ENCODE measurements around the gene DCST1. TPM values are rescaled to one million over a fixed set of nuclear protein-coding genes. Genes with fewer than 3 reads are reported as not detected.

Gene DCST1
- total and polyA plus RNA-seq, 2 donors (not counting 3 experiments of a cell fraction or from before 2014, with no cell fraction given), result not detected

GRCh38 chr1:155011004-155011416, 22.6 kb upstream of the DCST1 start:
- H3K27ac ChIP-seq (ENCODE audit: insufficient read depth, low read depth, low read length), result no peak overlapping the region
- H3K9me3 ChIP-seq (replicated peaks; ENCODE audit: control insufficient read depth, insufficient read depth, low read length), result no peaks in the 10 kb centered on the region
- H2AFZ ChIP-seq (ENCODE audit: low read depth, low read length), result no peak overlapping the region
- no peaks in the 10 kb centered on the region for H3K9me1 ChIP-seq (replicated peaks; ENCODE audit: control insufficient read depth, extremely low read depth, insufficient read depth, low read length)
- no peaks in the 10 kb centered on the region for H3K4me1 ChIP-seq (ENCODE audit: control insufficient read depth, extremely low read depth, insufficient read depth, low read length)
- no peaks in the 10 kb centered on the region for H4K20me1 ChIP-seq (replicated peaks; ENCODE audit: control insufficient read depth, extremely low read depth, insufficient read depth, low read length)
- H3K79me2 ChIP-seq (ENCODE audit: control insufficient read depth, insufficient read depth, low read length), result peaks cover 7% of the 10 kb centered on the region
- CTCF ChIA-PET, result no interaction called here
- no TSS peak for BruUV-seq (replicated peaks)
- no peak overlapping the region for H3K9ac ChIP-seq (replicated peaks; ENCODE audit: extremely low read depth, insufficient read depth, low read length)
- no peak overlapping the region for H3K4me3 ChIP-seq (replicated peaks in 1 of 3; ENCODE audit: insufficient read depth in 1 of 3, low read depth in 1 of 3, low read length in 3 of 3)
- TF ChIP-seq EZH2 (IDR thresholded peaks at IDR 0.05; ENCODE audit: borderline replicate concordance, low read depth, low read length, severe bottlenecking) (no peak), GATA2 (IDR thresholded peaks at IDR 0.05; ENCODE audit: insufficient read depth, insufficient read length, low read depth, low read length) (no peak), POLR2AphosphoS5 (IDR thresholded peaks at IDR 0.05; ENCODE audit: insufficient read depth, low read depth, low read length) (no peak), MYC (IDR thresholded peaks at IDR 0.05; ENCODE audit: low read depth, low read length) (no peak), MAX (IDR thresholded peaks at IDR 0.05; ENCODE audit: insufficient read depth, insufficient read length) (no peak), FOS (IDR thresholded peaks at IDR 0.05; ENCODE audit: borderline replicate concordance, insufficient read depth, low read length) (no peak)
- intact Hi-C loops (cut with micrococcal nuclease), result no loop called here
- no peak for FAIRE-seq
- no peak for DNase-seq (ENCODE audit: low read depth, low spot score)
- H3K36me3 ChIP-seq (ENCODE audit: control insufficient read depth in 2 of 2, extremely low read depth in 1 of 2, insufficient read depth in 2 of 2, low read length in 2 of 2), result peaks cover 0 to 12% of the 10 kb centered on the region in 2 experiments
- dilution Hi-C loops (cut with MboI; ENCODE audit: extremely low pct_ligation_motif_present, low sequenced_read_pairs), result no loop called here
- POLR2A ChIA-PET, result no interaction called here
- H3K27me3 ChIP-seq (ENCODE audit: control insufficient read depth in 2 of 2, insufficient read depth in 2 of 2, low read length in 2 of 2), result no peaks in the 10 kb centered on the region
- no peak overlapping the region for H3K4me2 ChIP-seq (ENCODE audit: insufficient read depth, low read length)

- Histone ChIP-seq H3K27me3 (ENCODE audit: control insufficient read depth in 2 of 2, insufficient read depth in 2 of 2, low read length in 2 of 2) (no peaks in the 10 kb centered on the region), H3K36me3 (ENCODE audit: control insufficient read depth in 2 of 2, extremely low read depth in 1 of 2, insufficient read depth in 2 of 2, low read length in 2 of 2) (peaks cover 0 to 17% of the 10 kb centered on the region in 2 experiments), H2AFZ (ENCODE audit: low read depth, low read length) (no peak overlapping the region), H3K4me2 (ENCODE audit: insufficient read depth, low read length) (no peak overlapping the region), H3K4me3 (replicated peaks in 1 of 3; ENCODE audit: insufficient read depth in 1 of 3, low read depth in 1 of 3, low read length in 3 of 3) (no peak overlapping the region), H3K27ac (ENCODE audit: insufficient read depth, low read depth, low read length) (no peak overlapping the region), H3K4me1 (ENCODE audit: control insufficient read depth, extremely low read depth, insufficient read depth, low read length) (no peaks in the 10 kb centered on the region), H3K9me1 (replicated peaks; ENCODE audit: control insufficient read depth, extremely low read depth, insufficient read depth, low read length) (no peaks in the 10 kb centered on the region), H3K9me3 (replicated peaks; ENCODE audit: control insufficient read depth, insufficient read depth, low read length) (no peaks in the 10 kb centered on the region), H3K79me2 (ENCODE audit: control insufficient read depth, insufficient read depth, low read length) (peaks cover 3% of the 10 kb centered on the region), H3K9ac (replicated peaks; ENCODE audit: extremely low read depth, insufficient read depth, low read length) (no peak overlapping the region), H4K20me1 (replicated peaks; ENCODE audit: control insufficient read depth, extremely low read depth, insufficient read depth, low read length) (no peaks in the 10 kb centered on the region)
- ChIA-PET POLR2A (no interaction called here), CTCF (interaction anchor here (0.5 to 6.4 kb wide), 3 partner anchors 10 to 1131 kb away, joined by 3 to 87 read pairs (median 3); partner anchors contain the start of genes PYGO2 and ZBTB7B)
- TF ChIP-seq MAX (IDR thresholded peaks at IDR 0.05; ENCODE audit: insufficient read depth, insufficient read length) (no peak), CTCF (IDR thresholded peaks at IDR 0.05; ENCODE audit: extremely low read depth in 1 of 2, insufficient read depth in 1 of 2, low read depth in 1 of 2, low read length in 2 of 2) (no peak)
- DNase-seq (ENCODE audit: low read depth, low spot score) (no peak), FAIRE-seq (no peak)
- no TSS peak for BruUV-seq (replicated peaks)
- dilution Hi-C loops (cut with MboI; ENCODE audit: extremely low pct_ligation_motif_present, low sequenced_read_pairs), result no loop called here
- intact Hi-C loops (cut with micrococcal nuclease), result no loop called here
Observed at GRCh38 chr1:155011437-155012025, 22.1 kb upstream of the DCST1 start.
